HepG2 (cell line): Measurements from ENCODE around the gene ATRAID. TPM values are rescaled to one million over a fixed set of nuclear protein-coding genes. Genes with fewer than 3 reads are reported as not detected.

Source experiments
- ARNT2 ChIP-seq: sonication (generic); formaldehyde crosslinking; IDR thresholded peaks from 2 replicates; pipeline ENCODE4 v1.8.0; 2022; ENCODE audit warnings: mild to moderate bottlenecking, low read depth, missing genetic modification reagents, moderate library complexity
- ARNTL ChIP-seq: sonication (generic); formaldehyde crosslinking; IDR thresholded peaks from 2 replicates; pipeline ENCODE4 v1.4.0; 2020; ENCODE audit warnings: mild to moderate bottlenecking, missing genetic modification reagents
- FOXC1 ChIP-seq: sonication (generic); formaldehyde crosslinking; IDR thresholded peaks from 2 replicates; pipeline ENCODE4 v1.8.0; 2022; ENCODE audit warnings: mild to moderate bottlenecking, missing genetic modification reagents, borderline replicate concordance
- GABPA ChIP-seq, 2 experiments: IDR thresholded peaks; 2 replicates each; pipeline ENCODE4 v1.6.1; 2011 to 2016; ENCODE audit warnings: low read depth in 2 of 2, low read length in 1 of 2, missing biosample characterization in 1 of 2, missing genetic modification characterization in 1 of 2
- HIC2 ChIP-seq: sonication (generic); formaldehyde crosslinking; IDR thresholded peaks from 2 replicates; pipeline ENCODE4 v1.9.0; 2022; ENCODE audit warnings: low read depth, missing genetic modification reagents
- KLF11 ChIP-seq: IDR thresholded peaks from 2 replicates; pipeline ENCODE4 v1.6.1; 2016; ENCODE audit warnings: missing compliant biosample characterization
- KMT2B ChIP-seq: IDR thresholded peaks from 2 replicates; pipeline ENCODE4 v1.6.1; 2016; ENCODE audit warnings: missing genetic modification reagents, missing compliant biosample characterization
- MAFG ChIP-seq: sonication (generic); formaldehyde crosslinking; IDR thresholded peaks from 2 replicates; pipeline ENCODE4 v1.5.1; 2020; ENCODE audit warnings: mild to moderate bottlenecking, missing genetic modification reagents
- MXI1 ChIP-seq: IDR thresholded peaks from 3 replicates; pipeline ENCODE4 v1.6.1; 2012; ENCODE audit warnings: low read depth, low read length, inconsistent platforms, borderline replicate concordance
- NR0B2 ChIP-seq: sonication (generic); formaldehyde crosslinking; IDR thresholded peaks from 2 replicates; pipeline ENCODE4 v1.4.0; 2020; ENCODE audit warnings: mild to moderate bottlenecking, missing genetic modification reagents
- NR2F6 ChIP-seq, 2 experiments: IDR thresholded peaks; 2 replicates each; pipeline ENCODE4 v1.6.1; 2016; ENCODE audit warnings: antibody characterized with exemption in 1 of 2, mild to moderate bottlenecking in 1 of 2
- POLR2G ChIP-seq: fragments of 200-400 bp; formaldehyde crosslinking; IDR thresholded peaks from 2 replicates; pipeline ENCODE4 v1.6.1; 2018; ENCODE audit warnings: mild to moderate bottlenecking, low read depth, low read length, moderate library complexity
- RELA ChIP-seq: sonication (generic); formaldehyde crosslinking; IDR thresholded peaks from 2 replicates; pipeline ENCODE4 v1.4.0; 2020; ENCODE audit warnings: missing genetic modification reagents
- REPIN1 ChIP-seq: sonication (generic); formaldehyde crosslinking; IDR thresholded peaks from 2 replicates; pipeline ENCODE4 v1.8.0; 2022; ENCODE audit warnings: missing genetic modification reagents, low read depth, mild to moderate bottlenecking, borderline replicate concordance
- SATB2 ChIP-seq: sonication (generic); formaldehyde crosslinking; IDR thresholded peaks from 2 replicates; pipeline ENCODE4 v1.5.0; 2020; ENCODE audit warnings: missing genetic modification reagents
- SNRNP70 ChIP-seq: fragments of 200-400 bp; formaldehyde crosslinking; IDR thresholded peaks from 2 replicates; pipeline ENCODE4 v1.6.1; 2017; ENCODE audit warnings: mild to moderate bottlenecking, low read depth, low read length, moderate library complexity
- SRY ChIP-seq: sonication (generic); formaldehyde crosslinking; IDR thresholded peaks from 2 replicates; pipeline ENCODE4 v1.8.0; 2022; ENCODE audit warnings: mild to moderate bottlenecking, missing genetic modification reagents
- THAP11 ChIP-seq: IDR thresholded peaks from 2 replicates; pipeline ENCODE4 v1.6.1; 2016; ENCODE audit warnings: missing biosample characterization, missing genetic modification reagents
- ZNF281 ChIP-seq: sonication (generic); formaldehyde crosslinking; IDR thresholded peaks from 2 replicates; pipeline ENCODE4 v1.4.0; 2020; ENCODE audit warnings: missing genetic modification reagents, borderline replicate concordance
- ZNF326 ChIP-seq: sonication (generic); formaldehyde crosslinking; IDR thresholded peaks from 2 replicates; pipeline ENCODE4 v1.4.0; 2020; ENCODE audit warnings: missing genetic modification reagents, borderline replicate concordance
- ZNF569 ChIP-seq: sonication (generic); formaldehyde crosslinking; IDR thresholded peaks from 2 replicates; pipeline ENCODE4 v1.5.0; 2020; ENCODE audit warnings: mild to moderate bottlenecking, missing genetic modification reagents, moderate library complexity, borderline replicate concordance
- ZNF580 ChIP-seq: IDR thresholded peaks from 2 replicates; pipeline ENCODE4 v1.6.1; 2016; ENCODE audit warnings: low read depth, borderline replicate concordance
- ZNF678 ChIP-seq: sonication (generic); formaldehyde crosslinking; IDR thresholded peaks from 2 replicates; pipeline ENCODE4 v1.4.0; 2020; ENCODE audit warnings: mild to moderate bottlenecking, missing genetic modification reagents
- ZNF713 ChIP-seq: sonication (generic); formaldehyde crosslinking; IDR thresholded peaks from 2 replicates; pipeline ENCODE4 v1.4.0; 2020; ENCODE audit warnings: mild to moderate bottlenecking, missing genetic modification reagents
- ZNF75D ChIP-seq: sonication (generic); formaldehyde crosslinking; IDR thresholded peaks from 2 replicates; pipeline ENCODE4 v1.8.1; 2023; ENCODE audit warnings: missing genetic modification reagents, mild to moderate bottlenecking, borderline replicate concordance
- polyA plus RNA-seq, 8 experiments: library from polyadenylated mRNA; depleted of rRNA in 3 of 8; stranded (reverse) in 7 of 8; unstranded in 1 of 8; fragments of >200 nt; fragmentation: Illumina TruSeq in 4 of 8; extraction: Trizol in 4 of 8; gene quantifications; 2 replicates each; pipeline versions ENCODE4 v1.2.1 to v1.2.3, GENCODE V29; 2011 to 2016; ENCODE audit warnings: low read depth in 4 of 8, missing spikeins in 1 of 8, mixed read lengths in 1 of 8; ENCODE audit not compliant: insufficient read depth in 1 of 8
- total RNA-seq, 5 experiments: library from RNA; depleted of rRNA; stranded (reverse); fragments of >200 nt; fragmentation: Illumina TruSeq; extraction: Trizol; gene quantifications; 2 replicates each; pipeline ENCODE4 v1.2.3, GENCODE V29; 2016; ENCODE audit warnings: low read depth in 1 of 5

Gene ATRAID
- total and polyA plus RNA-seq, 2 of the 13 experiments (the other 11 are each of a cell fraction or from before 2014, with no cell fraction given) = 207 to 382 TPM

GRCh38 chr2:27211943-27212625 is at the start of gene ATRAID, which contains the start of gene SLC5A6 (continued):
- peak; percentile 50; the same call in 1 of the 2 replicates for TF ChIP-seq ZNF281 (CRISPR knock-in tag)
- TF ChIP-seq KMT2B (CRISPR knock-in tag) = no peak
- peak; percentile 76; the same call in 1 of the 2 replicates for TF ChIP-seq ARNT2 (CRISPR knock-in tag)
- TF ChIP-seq THAP11 (CRISPR knock-in tag) = peak; percentile 84
- no peak; the same call in 1 of the 2 replicates for TF ChIP-seq ZNF678
- peak; percentile 90 for TF ChIP-seq SRY (CRISPR knock-in tag)
- peak; percentile 36; the same call in 1 of the 2 replicates for TF ChIP-seq ZNF75D
- TF ChIP-seq SNRNP70 = no peak
- TF ChIP-seq REPIN1 = peak; percentile 73; the same call in 1 of the 2 replicates
- peak; percentile 99 for TF ChIP-seq POLR2G
- TF ChIP-seq ZNF569 (CRISPR knock-in tag) = 0 out of 2 replicates have a peak, but pooled peaks have one; percentile 84
- TF ChIP-seq RELA (CRISPR knock-in tag) = no peak
- TF ChIP-seq HIC2 = peak; percentile 43; the same call in 1 of the 2 replicates
- TF ChIP-seq NR0B2 = no peak
- TF ChIP-seq NR2F6 (IDR thresholded peaks at IDR 0.05) = no peak
- TF ChIP-seq NR2F6 (CRISPR knock-in tag; IDR thresholded peaks at IDR 0.05) = 0 out of 2 replicates have a peak, but pooled peaks have one; percentile 25
- TF ChIP-seq ZNF713 (CRISPR knock-in tag) = peak; percentile 62; the same call in 1 of the 2 replicates
- TF ChIP-seq ARNTL (CRISPR knock-in tag) = peak; percentile 70; the same call in 1 of the 2 replicates
- no peak; the same call in 1 of the 2 replicates for TF ChIP-seq FOXC1 (CRISPR knock-in tag)
- TF ChIP-seq ZNF580 (CRISPR knock-in tag) = peak; percentile 74; the same call in 1 of the 2 replicates
- TF ChIP-seq MAFG (CRISPR knock-in tag) = no peak
- peak; percentile 63; the same call in 1 of the 3 replicates for TF ChIP-seq MXI1
- TF ChIP-seq SATB2 (CRISPR knock-in tag) = no peak; the same call in 1 of the 2 replicates
- peak; percentile 60 for TF ChIP-seq GABPA (IDR thresholded peaks at IDR 0.05; ENCODE audit: low read depth, low read length)
- TF ChIP-seq GABPA (CRISPR knock-in tag; IDR thresholded peaks at IDR 0.05; ENCODE audit: low read depth) = peak; percentile 86
- TF ChIP-seq ZNF326 (CRISPR knock-in tag) = no peak
- TF ChIP-seq KLF11 (CRISPR knock-in tag) = no peak; the same call in 1 of the 2 replicates
